RWPE2 (cell line): ENCODE measurements around the gene CAPN11.

Experiments
- ATAC-seq: fragments of 200-7000 bp; cut with Tn5 transposase; 3 replicates; pipeline ENCODE4 v1.9.1; 2021; ENCODE audit warnings: low read depth
- DNase-seq: peaks from one replicate; pipeline ENCODE4 v3.0.0-alpha.2; 2020; ENCODE audit warnings: low spot score
- H3K27ac ChIP-seq: fragments of 450-650 bp; 2 replicates; pipeline ENCODE4 v1.5.1; 2017; ENCODE audit warnings: mild to moderate bottlenecking; ENCODE audit not compliant: poor library complexity, severe bottlenecking
- H3K27me3 ChIP-seq: fragments of 250-450 bp; sonication (Bioruptor Pico); 2 replicates; pipeline ENCODE4 v1.5.1; 2021; ENCODE audit warnings: mild to moderate bottlenecking, moderate library complexity; ENCODE audit not compliant: insufficient read depth, poor library complexity, severe bottlenecking
- H3K36me3 ChIP-seq: fragments of 250-450 bp; sonication (Bioruptor Pico); 2 replicates; pipeline ENCODE4 v1.5.1; 2020; ENCODE audit warnings: low read depth, mild to moderate bottlenecking, moderate library complexity
- H3K4me1 ChIP-seq: fragments of 250-450 bp; sonication (Bioruptor Pico); 2 replicates; pipeline ENCODE4 v1.5.1; 2021; ENCODE audit warnings: mild to moderate bottlenecking, moderate library complexity; ENCODE audit not compliant: insufficient read depth, poor library complexity, severe bottlenecking
- H3K4me3 ChIP-seq: fragments of 250-450 bp; sonication (Bioruptor Pico); 2 replicates; pipeline ENCODE4 v1.5.1; 2021; ENCODE audit warnings: mild to moderate bottlenecking, moderate library complexity; ENCODE audit not compliant: severe bottlenecking
- H3K9me3 ChIP-seq: fragments of 250-450 bp; sonication (Bioruptor Pico); 2 replicates; pipeline ENCODE4 v1.5.1; 2021; ENCODE audit warnings: mild to moderate bottlenecking, moderate library complexity; ENCODE audit not compliant: severe bottlenecking
- CTCF ChIP-seq: fragments of 450-650 bp; IDR thresholded peaks from one replicate; pipeline ENCODE4 v1.5.1; 2017; ENCODE audit warnings: mild to moderate bottlenecking, moderate library complexity; ENCODE audit not compliant: poor library complexity, severe bottlenecking

The CAPN11 gene

DNA sequence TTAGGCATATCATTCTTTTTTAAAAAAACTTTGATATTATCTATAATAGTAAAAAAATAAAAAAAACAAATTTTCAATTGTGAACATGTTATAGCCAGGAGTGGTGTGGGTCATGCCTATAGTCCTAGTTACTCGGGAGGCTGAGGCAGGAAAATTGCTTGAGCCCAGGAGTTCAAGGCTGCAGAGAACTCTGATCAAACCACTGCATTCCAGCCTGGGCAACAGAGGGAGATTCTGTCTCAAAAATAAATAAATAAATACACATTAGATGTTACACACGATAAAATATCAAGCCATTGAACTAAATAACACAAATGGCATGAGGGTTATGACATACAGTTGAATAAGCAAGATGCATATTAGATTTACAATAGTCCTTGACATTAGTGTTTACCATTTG lies 30.2 kb downstream of the CAPN11 start:
- DNase-seq, result no peak
- Histone ChIP-seq H3K4me1 (no peaks in the 10 kb centered on the region), H3K27ac (no peak overlapping the region), H3K9me3 (no peaks in the 10 kb centered on the region), H3K36me3 (no peaks in the 10 kb centered on the region), H3K27me3 (no peaks in the 10 kb centered on the region), H3K4me3 (no peak overlapping the region)
- TF ChIP-seq CTCF, result no peak
- no peak for ATAC-seq

DNA sequence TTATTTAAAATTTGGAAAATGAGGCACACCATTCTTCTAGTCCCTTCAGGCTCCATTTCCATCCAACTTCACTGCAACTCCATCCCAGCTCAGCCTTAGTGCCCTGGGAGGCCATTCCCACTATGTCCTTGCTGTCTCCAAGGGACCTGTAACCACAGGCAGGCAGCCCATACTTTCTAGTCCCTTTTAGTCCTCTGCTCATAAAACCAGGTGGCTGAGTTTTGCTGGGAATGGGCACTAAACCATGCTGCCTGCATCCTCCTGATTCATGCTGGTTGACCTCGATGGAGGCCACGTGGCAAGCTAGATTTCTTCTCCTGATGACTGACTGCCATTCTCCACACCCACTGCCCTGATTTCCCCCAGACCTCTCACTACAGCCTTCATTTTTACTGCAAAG lies 30.6 kb downstream of the CAPN11 start:
- no peaks in the 10 kb centered on the region for H3K27me3 ChIP-seq
- DNase-seq (no peak), ATAC-seq (no peak)
- H3K27ac ChIP-seq, result no peak overlapping the region
- no peaks in the 10 kb centered on the region for H3K36me3 ChIP-seq
- H3K4me1 ChIP-seq, result no peaks in the 10 kb centered on the region
- H3K4me3 ChIP-seq, result no peak overlapping the region
- H3K9me3 ChIP-seq, result no peaks in the 10 kb centered on the region
- no peak for TF ChIP-seq CTCF

GRCh38 chr6:44190715-44191114 lies 32.1 kb downstream of the CAPN11 start:
- no peaks in the 10 kb centered on the region for H3K36me3 ChIP-seq
- no peak overlapping the region for H3K27ac ChIP-seq
- no peaks in the 10 kb centered on the region for H3K4me1 ChIP-seq
- H3K27me3 ChIP-seq, result no peaks in the 10 kb centered on the region
- DNase-seq (no peak), ATAC-seq (no peak)
- TF ChIP-seq CTCF, result no peak
- no peak overlapping the region for H3K4me3 ChIP-seq
- no peaks in the 10 kb centered on the region for H3K9me3 ChIP-seq

- Histone ChIP-seq H3K27me3 (no peaks in the 10 kb centered on the region), H3K9me3 (no peaks in the 10 kb centered on the region), H3K36me3 (no peaks in the 10 kb centered on the region), H3K4me1 (no peaks in the 10 kb centered on the region), H3K4me3 (no peak overlapping the region), H3K27ac (no peak overlapping the region)
- ATAC-seq (no peak), DNase-seq (no peak)
- no peak for TF ChIP-seq CTCF
These were observed 33.9 kb downstream of the CAPN11 start for GRCh38 chr6:44192428-44193041.

DNA sequence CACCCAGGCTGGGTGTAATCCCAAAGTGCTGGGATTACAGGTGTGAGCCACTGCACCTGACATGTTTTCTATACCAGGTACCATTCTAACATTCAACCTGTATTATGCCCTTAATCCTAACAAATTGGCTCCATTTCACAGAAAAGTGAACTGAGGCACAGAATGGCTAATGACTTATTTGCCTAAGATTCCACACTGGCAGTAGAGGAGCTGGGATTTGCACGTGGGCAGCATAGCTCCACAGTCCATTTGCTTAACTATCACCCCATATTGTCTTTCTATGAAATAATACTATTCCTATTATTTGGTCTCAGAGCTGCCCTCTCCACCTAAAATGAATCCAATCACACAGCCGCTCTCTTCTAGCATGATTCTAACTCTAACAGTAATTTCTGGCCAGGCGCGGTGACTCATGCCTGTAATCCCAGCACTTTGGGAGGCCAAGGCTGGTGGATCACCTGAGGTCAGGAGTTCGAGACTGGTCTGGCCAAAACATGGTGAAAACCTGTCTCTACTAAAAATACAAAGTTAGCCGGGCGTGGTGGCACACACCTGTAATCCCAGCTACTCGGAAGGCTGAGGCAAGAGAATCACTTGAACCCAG lies 34.8 kb downstream of the CAPN11 start:
- no peaks in the 10 kb centered on the region for H3K9me3 ChIP-seq
- H3K4me3 ChIP-seq, result no peak overlapping the region
- no peaks in the 10 kb centered on the region for H3K36me3 ChIP-seq
- no peaks in the 10 kb centered on the region for H3K4me1 ChIP-seq
- no peaks in the 10 kb centered on the region for H3K27me3 ChIP-seq
- no peak for TF ChIP-seq CTCF
- H3K27ac ChIP-seq, result no peak overlapping the region
- ATAC-seq (no peak), DNase-seq (no peak)
